ENCODE results near the gene ZNF678. TPM values are rescaled to one million over a fixed set of nuclear protein-coding genes. Genes with fewer than 3 reads are reported as not detected.

ZNF678 gene
- total and polyA plus RNA-seq, 8 donors: 0.65 to 34.1 (median 4.7) TPM

- no peaks in the 10 kb centered on the region for H3K36me3 ChIP-seq
- no peak for DNase-seq
- peaks cover 3 to 70% (median 46%) of the 10 kb centered on the region in 4 donors for H3K9me3 ChIP-seq
- H3K4me3 ChIP-seq: no peak overlapping the region
- no peaks in the 10 kb centered on the region for H3K4me1 ChIP-seq
- no peaks in the 10 kb centered on the region for H3K27me3 ChIP-seq
- H3K27ac ChIP-seq: no peak overlapping the region
- TF ChIP-seq POLR2A (IDR thresholded peaks at IDR 0.05) (no peak), EP300 (IDR thresholded peaks at IDR 0.05) (no peak), CTCF (IDR thresholded peaks at IDR 0.05) (no peak), POLR2AphosphoS5 (IDR thresholded peaks at IDR 0.05) (no peak)
- intact Hi-C loops (cut with DNase I; ENCODE audit: low total_unique reads): no loop called here
Observed at GRCh38 chr1:227712648-227713047, 149.3 kb downstream of the ZNF678 start.

GRCh38 chr1:227718932-227719331 is 155.6 kb downstream of the ZNF678 start:
- intact Hi-C loops (cut with DNase I; ENCODE audit: low total_unique reads): no loop called here
- Histone ChIP-seq H3K4me1 (no peaks in the 10 kb centered on the region), H3K27ac (no peak overlapping the region), H3K4me3 (no peak overlapping the region), H3K36me3 (no peaks in the 10 kb centered on the region), H3K9me3 (peaks cover 28 to 90% (median 70%) of the 10 kb centered on the region in 4 donors), H3K27me3 (no peaks in the 10 kb centered on the region)
- no peak for TF ChIP-seq EP300 (IDR thresholded peaks at IDR 0.05)
- no peak for TF ChIP-seq POLR2AphosphoS5 (IDR thresholded peaks at IDR 0.05)
- no peak for TF ChIP-seq POLR2A (IDR thresholded peaks at IDR 0.05)
- TF ChIP-seq CTCF (IDR thresholded peaks at IDR 0.05): no peak
- 64 to 83% (median 76%) methylated on average over 2 of the region's 2 CpGs for WGBS, 5 donors
- no peak for DNase-seq

GRCh38 chr1:227723474-227723873 is 160.1 kb downstream of the ZNF678 start:
- no peak overlapping the region for H3K4me3 ChIP-seq
- no peak overlapping the region for H3K27ac ChIP-seq
- intact Hi-C loops (cut with DNase I; ENCODE audit: low total_unique reads): no loop called here
- peaks cover 0 to 3% (median 0%) of the 10 kb centered on the region in 3 donors for H3K27me3 ChIP-seq
- TF ChIP-seq CTCF (IDR thresholded peaks at IDR 0.05) (no peak), POLR2AphosphoS5 (IDR thresholded peaks at IDR 0.05) (no peak), POLR2A (IDR thresholded peaks at IDR 0.05) (no peak)
- peaks cover 25 to 48% (median 39%) of the 10 kb centered on the region in 4 donors for H3K9me3 ChIP-seq
- no peak for DNase-seq
- WGBS, 5 donors: 77 to 92% (median 87%) methylated on average over 1 of the region's 1 CpG
- H3K36me3 ChIP-seq: no peaks in the 10 kb centered on the region
- H3K4me1 ChIP-seq: peaks cover 0 to 15% (median 9%) of the 10 kb centered on the region in 4 donors

GRCh38 chr1:227725046-227725445 is 161.7 kb downstream of the ZNF678 start:
- intact Hi-C loops (cut with DNase I; ENCODE audit: low total_unique reads): no loop called here
- Histone ChIP-seq H3K36me3 (no peaks in the 10 kb centered on the region), H3K4me1 (peaks cover 15 to 31% (median 24%) of the 10 kb centered on the region in 4 donors), H3K27me3 (peaks cover 0 to 3% (median 0%) of the 10 kb centered on the region in 3 donors), H3K4me3 (no peak overlapping the region), H3K27ac (no peak overlapping the region), H3K9me3 (peaks cover 15 to 33% (median 25%) of the 10 kb centered on the region in 4 donors)
- 45 to 53% (median 50%) methylated on average over 2 of the region's 2 CpGs for WGBS, 5 donors
- no peak for DNase-seq
- no peak for TF ChIP-seq CTCF (IDR thresholded peaks at IDR 0.05)
